Mammary epithelial cell (primary cell): ENCODE results near the gene ACVRL1.

ENCODE experiments used
- CTCF ChIP-seq, 2 donors: IDR thresholded peaks in 1 of 2; conservative IDR thresholded peaks in 1 of 2; 2 replicates each; pipeline ENCODE4 v1.5.1; 2011 to 2012; ENCODE audit warnings: inconsistent platforms in 2 of 2, low read length in 2 of 2, mild to moderate bottlenecking in 2 of 2, control low read depth in 1 of 2, low read depth in 1 of 2; ENCODE audit not compliant: insufficient read depth in 1 of 2; ENCODE audit errors: extremely low read depth in 1 of 2
- EZH2 ChIP-seq: IDR thresholded peaks from 2 replicates; pipeline ENCODE4 v1.6.1; 2012; ENCODE audit warnings: low read length, inconsistent platforms, borderline replicate concordance

GRCh38 chr12:51910168-51910567 is 2.9 kb downstream of the ACVRL1 start:
- TF ChIP-seq EZH2 = no peak
- TF ChIP-seq CTCF (conservative IDR thresholded peaks at IDR 0.05 in 1 of 2, IDR thresholded peaks at IDR 0.05 in 1 of 2; ENCODE audit: extremely low read depth in 1 of 2, insufficient read depth in 1 of 2, low read depth in 1 of 2, low read length in 2 of 2) = no peak
